GM19324 (cell line): ENCODE data around the gene MYOD1.

Experiments
- ATAC-seq: cut with Tn5 transposase; IDR thresholded peaks from one replicate; pipeline ENCODE4 v1.9.1; 2021; ENCODE audit warnings: mild to moderate bottlenecking, moderate library complexity; ENCODE audit not compliant: unreplicated experiment, low FRiP score

The MYOD1 gene

DNA sequence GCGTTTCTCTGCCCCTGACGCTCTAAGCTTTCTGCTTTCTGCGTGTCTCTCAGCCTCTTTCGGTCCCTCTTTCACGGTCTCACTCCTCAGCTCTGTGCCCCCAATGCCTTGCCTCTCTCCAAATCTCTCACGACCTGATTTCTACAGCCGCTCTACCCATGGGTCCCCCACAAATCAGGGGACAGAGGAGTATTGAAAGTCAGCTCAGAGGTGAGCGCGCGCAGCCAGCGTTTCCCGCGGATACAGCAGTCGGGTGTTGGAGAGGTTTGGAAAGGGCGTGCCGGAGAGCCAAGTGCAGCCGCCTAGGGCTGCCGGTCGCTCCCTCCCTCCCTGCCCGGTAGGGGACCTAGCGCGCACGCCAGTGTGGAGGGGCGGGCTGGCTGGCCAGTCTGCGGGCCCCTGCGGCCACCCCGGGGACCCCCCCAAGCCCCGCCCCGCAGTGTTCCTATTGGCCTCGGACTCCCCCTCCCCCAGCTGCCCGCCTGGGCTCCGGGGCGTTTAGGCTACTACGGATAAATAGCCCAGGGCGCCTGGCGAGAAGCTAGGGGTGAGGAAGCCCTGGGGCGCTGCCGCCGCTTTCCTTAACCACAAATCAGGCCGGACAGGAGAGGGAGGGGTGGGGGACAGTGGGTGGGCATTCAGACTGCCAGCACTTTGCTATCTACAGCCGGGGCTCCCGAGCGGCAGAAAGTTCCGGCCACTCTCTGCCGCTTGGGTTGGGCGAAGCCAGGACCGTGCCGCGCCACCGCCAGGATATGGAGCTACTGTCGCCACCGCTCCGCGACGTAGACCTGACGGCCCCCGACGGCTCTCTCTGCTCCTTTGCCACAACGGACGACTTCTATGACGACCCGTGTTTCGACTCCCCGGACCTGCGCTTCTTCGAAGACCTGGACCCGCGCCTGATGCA is at the start of gene MYOD1:
TSS of gene MYOD1 (plus strand) at position 544 of the 910 bp plus-strand sequence. CDS start at position 756, 212 bp downstream.
- no peak for ATAC-seq

DNA sequence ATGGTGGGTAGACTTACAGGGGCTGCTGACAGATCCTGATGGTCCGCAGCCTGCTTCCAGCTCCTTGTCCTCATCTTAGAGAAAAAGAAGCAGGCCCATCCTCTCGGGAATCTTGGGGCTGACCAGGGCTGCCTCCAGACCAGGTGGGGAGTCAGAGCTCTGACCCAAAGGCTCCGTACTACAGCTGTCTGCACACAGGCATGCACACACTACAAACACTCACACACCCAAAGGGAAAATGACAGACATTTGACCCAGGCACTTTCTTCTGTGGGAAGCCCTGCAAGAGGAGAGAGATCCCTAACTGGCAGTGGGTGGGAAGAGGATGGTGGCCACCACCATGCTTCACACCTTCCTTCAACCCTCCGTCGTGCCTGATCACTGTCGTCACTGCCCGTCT is 46.9 kb upstream of the MYOD1 start:
- ATAC-seq = no peak

DNA sequence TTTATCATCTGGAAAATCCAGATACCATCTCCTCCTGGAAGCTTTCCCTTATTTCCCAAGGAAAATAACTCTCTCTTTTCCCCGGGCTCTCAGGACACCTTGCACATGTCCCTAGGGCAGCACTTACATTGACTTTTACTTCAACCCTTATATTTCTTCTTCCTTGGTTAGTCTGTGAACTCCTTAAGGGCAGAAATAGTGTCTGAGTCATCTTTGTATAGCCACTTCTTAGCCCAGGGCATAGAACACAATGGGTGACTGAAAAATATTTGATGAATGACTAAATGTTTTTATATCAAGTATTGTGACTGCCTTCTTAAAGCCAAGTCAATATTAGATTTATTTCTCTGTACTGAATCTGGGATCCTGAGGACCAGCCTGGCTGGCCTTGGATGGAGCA is 45.4 kb upstream of the MYOD1 start:
- ATAC-seq = no peak

DNA sequence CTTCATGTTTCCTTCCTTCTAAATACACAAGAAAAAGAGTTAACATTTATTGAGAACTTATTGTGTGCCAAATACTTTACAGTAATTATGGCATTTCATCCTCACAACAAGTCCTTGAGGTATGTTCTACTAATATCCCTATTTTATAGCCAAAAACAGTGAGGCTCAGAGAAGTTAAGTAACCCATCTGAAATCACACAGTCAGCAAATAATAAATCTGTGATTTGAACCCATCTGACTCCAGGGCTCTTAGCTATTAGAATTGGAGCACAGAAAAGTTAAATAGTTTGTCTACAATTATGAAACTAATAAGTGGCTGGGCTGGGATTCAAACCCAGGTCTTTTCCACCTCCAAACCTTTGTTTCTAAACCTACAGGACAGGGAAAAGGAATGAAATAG is 36.5 kb upstream of the MYOD1 start:
- ATAC-seq = no peak

DNA sequence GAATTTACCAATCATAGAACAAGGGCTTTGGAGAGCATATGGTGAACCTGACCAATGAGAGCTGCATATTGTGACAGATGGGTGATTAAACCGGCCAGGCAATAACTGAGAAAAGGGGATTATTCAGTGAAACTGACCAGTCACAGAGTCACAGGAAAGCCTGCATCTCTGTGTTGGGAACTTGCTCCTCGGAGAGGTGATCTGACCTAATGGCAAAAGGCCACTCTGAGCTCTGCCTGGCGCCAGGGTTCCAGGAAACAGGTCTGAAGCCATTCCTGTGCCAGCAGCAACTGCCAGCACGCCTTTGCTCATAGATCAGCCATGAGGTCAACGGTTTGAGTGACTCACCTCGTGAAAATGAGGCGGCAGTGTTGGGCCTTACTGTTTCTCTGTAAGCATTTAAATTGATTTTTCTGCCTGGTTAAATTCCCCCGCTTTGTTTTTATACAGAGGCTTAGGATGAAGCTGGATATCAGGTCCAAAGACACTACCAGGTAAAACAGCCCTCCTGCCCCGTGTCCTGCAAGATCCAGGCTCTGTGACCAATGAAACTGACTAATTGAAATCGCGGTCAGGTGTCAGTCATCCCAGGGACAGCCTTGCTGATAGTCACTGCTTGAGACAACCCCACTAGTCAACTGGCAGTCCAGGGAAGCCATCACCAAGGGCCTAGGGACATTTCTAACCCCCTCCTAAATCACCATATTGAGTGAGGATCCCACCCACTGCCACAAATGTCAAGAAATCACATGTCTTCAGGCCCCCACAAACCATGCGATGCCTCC is 35.8 kb upstream of the MYOD1 start:
- ATAC-seq = no peak

DNA sequence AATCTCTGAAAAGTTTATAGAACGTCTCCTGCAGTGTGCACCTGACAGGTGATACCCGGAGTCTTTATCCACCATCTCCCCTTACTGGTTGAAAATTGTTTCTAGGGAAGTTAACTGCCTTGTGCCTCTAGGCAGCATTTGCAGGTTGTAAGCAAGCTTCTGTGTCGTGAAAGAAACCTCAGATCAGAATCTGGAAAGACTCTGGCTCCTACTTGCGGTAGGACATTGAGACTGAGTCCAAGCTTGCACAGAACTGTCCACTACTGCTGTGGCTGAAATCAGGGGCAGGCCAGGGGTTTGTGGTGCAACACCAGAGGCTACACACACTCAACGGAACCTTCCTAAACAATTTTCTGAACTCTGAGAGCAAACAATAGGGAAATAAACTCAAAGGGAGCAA is 34.8 kb upstream of the MYOD1 start:
- ATAC-seq = no peak

DNA sequence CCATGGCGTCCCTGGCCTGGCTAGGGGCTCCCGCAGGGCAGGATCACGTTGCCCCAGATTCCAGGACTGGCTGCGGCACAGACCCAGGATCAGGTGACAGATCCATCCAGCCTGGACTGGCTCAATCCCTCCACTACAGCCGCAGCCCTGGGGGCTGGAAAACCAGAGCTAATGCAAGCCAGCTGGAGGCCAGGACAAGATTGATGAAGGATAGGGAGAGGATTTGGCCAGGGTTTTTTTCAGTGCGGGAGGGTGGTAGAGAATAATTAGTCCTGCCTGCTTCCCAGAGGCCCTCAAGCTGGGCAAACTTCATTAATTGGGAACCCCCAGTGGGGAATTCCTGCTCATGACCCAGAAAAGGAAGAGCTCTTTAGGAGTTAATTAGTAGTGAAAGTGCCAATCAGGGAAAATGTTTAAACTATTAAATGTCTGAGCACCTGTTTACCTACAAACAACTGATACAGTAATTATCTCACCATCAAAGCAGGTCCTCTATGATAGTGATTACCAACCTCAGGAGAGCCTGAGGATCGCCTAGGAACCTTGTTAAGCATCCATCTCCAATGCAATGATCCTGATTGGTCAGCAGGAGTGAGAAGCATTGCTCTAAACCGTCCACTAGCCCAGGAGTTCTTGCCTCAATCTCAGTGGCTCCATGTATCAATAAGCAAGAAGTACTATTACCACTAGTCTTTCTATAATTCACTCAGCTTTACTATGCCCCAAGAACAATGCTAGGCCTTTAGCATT is 33.0 kb upstream of the MYOD1 start:
- no peak for ATAC-seq

DNA sequence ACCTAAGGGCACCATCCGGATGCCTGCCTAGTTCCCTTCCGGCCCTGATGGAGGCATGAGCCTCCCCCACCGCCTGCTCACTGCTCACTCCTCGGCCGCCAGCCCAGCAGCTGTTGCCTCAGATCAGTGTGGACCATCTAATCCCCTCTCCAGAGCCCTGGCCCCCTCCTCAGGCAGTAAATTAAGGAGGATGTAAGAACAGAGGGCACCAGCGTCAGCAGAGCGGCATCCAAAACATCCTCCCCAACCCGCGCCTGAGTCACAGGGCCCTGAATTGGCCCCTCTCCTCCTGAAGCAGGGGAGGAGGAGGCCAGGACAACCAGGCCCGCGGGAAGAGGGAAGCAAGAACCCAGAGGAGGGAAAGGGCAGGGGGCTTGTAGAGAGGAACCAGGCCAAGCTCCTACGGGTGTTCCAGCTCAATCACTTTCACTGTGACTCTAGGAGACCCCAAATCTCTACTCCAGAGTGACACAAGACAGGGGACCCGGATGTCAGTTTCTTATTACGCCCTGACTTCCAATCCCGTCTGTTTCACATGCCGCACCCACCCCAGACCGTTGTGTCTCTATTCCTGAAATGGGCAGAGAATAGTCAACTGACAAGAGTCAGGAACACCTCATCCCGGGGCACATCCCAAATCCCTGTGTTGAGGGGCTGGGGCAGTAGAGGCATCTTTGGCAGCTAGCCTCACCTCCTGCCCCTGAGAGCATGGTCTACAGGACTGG is 31.3 kb upstream of the MYOD1 start:
- no peak for ATAC-seq

DNA sequence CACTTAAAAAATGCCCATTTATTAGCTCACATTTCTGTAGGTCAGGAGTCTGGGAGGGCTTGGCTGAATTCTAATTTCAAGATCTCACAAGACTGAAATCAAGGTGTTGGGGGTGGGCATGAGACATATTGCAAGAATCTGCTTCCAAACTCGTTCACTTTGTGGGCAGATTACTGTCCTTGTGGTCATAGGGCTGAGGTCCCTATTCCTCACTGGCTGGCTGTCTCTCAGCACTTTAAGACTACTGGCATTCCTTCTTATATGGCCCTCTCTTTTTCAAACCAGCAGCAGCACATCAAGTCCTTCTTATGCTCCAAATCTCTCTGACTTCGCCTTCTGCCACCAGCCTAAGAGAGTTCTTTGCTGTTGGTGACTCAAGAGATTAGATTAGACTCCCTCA is 27.8 kb upstream of the MYOD1 start:
- no peak for ATAC-seq

DNA sequence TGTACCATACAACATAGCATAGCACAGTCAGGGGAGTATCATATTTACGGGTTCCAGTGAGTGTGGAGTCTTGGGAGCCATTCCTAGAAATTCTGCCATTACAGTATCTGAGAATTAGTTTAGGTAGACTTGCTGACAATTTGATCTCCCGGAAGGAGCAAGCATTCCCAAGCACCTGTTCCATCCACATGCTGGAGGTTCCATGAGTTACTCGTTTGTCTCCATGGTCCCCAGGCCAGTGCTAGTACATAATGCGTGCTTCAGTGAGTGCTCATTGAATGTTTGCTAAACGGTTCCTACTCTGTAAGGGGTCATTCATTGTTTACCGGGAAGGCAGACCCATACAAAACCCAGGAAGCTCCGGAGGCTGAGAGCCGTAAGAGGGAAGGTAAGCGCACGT is 27.4 kb upstream of the MYOD1 start:
- ATAC-seq = no peak

DNA sequence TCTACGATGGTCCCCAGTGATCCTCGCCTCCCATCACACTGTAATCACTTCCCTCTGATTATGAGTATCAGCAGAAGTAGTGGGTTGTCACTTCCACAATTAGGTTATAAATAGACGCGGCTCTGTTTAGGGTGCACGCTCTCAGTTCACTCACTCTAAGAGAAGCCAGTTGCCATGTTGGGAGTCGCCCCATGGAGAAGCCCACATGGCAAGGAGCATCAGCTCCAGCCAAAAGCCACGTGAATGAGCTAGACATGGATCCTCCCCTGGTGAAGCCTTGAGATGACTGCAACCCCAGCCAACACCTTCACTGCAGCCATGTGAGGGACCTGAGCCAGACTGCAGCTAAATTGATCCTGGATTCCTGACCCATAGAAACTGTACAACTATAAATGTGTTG is 26.4 kb upstream of the MYOD1 start:
- ATAC-seq = no peak

DNA sequence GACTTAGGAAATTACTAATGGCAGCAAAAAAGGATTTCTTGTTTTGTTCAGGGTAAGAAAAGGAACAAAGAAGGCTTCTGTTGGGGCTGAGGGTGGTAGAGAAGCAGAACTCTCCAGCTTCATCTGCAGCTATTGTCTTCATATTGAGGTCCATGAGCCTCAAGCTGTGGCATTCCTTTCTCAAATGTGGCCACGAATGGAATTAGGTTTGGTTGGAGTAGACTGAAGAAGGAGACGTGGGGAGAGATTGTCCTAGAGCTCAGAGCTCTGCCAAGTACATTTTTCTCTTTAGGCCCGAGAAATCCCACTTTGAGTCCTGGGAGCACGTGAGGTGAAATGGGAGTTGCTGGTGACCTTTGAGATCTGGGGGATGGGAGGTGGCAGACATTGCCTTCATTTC is 25.8 kb upstream of the MYOD1 start:
- no peak for ATAC-seq

DNA sequence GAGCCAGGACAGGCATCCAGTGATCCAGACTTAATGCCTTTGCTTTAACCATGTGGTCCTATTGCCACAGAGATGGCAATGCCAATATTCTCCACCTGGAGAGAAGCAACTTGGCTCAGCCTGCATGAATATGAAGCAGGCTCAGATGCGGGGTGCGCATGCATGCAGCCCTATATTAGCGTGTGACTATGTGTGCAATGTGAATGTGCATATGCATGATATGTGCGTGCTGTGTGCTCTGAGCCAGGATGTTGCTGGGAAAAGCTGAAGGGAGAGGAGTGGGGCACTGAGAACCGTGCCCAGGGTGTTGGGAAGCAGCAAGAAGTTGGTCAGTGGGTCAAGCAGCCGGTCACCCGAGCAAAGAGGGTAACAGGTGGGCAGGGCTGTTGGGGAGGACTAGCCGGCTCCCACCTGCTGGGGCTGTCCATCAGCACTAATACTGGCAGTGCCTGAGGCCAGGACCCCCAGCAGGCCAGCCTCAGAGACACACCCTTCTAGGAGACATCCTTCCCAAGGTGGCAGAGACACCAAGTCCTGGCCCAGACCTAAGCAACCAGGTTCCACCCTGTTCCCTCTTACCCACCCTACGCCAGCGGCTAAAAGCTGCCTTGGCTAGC is 24.8 kb upstream of the MYOD1 start:
- no peak for ATAC-seq

DNA sequence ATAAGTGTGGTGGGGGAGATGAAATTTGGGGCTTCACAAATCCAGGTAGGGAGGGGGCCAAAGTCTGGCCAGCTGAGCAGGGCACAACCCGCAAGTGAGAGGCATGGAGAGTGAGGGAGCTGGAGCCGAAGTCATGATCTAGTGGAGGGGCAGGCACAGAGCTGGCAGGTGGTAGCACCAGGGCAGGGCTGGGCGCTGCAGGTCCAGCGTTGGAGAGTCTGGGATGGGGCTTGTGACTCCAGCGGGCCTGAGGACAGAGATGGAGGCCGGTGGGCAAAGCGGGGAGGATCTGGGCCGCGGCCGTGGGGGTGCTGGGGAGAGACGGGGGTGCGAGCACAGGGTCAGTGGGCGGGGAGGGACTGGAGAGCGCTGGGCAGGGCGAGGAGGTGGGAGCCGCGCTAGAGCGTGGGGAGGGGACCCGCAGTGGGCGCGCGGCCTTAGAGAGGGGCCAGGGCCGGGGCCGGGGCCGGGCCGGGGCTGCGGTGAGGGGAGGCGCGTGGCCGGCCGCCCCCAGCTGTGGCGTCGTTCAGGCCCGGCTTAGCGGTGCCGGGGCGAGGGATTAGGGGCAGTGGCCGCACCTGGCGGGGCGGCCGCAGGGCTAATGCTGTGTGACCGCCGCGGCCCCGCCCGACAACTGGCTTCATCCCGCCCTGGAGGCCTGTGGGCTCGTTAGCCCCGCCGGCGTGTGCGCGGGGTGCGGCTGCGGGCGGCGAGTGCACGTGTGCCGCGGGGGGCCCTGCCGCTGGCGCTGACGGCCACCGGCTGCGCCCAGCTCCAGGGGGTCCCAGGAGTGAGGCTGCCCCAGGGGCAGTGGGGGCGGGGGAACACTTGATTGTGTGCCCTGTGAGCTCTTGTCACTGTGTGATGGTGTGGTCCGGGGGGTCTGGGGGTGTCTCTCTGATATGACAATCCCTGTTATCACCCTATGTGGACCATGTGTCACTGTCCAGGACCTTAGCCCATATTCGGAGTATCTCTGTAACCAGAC is 23.6 kb upstream of the MYOD1 start:
- ATAC-seq = no peak

DNA sequence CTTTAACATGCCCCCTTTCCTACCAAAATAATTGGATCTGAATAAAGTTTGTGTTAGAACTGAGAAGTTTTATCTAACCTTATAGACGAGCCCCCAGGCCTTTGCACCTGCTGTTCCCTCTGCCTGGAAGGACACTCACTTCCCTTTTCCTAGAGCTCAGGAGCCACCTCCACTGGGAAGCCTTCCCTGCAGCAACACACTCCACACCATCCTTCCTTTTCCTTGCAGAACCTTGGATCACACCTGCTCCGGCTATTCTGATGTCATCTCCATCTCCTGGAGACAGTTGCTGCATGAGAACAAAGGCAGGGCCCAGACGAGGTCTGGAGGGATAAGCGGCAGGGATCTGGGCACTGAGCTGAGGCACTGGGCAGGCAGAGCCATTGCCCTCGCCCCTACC is 22.6 kb upstream of the MYOD1 start:
- no peak for ATAC-seq

DNA sequence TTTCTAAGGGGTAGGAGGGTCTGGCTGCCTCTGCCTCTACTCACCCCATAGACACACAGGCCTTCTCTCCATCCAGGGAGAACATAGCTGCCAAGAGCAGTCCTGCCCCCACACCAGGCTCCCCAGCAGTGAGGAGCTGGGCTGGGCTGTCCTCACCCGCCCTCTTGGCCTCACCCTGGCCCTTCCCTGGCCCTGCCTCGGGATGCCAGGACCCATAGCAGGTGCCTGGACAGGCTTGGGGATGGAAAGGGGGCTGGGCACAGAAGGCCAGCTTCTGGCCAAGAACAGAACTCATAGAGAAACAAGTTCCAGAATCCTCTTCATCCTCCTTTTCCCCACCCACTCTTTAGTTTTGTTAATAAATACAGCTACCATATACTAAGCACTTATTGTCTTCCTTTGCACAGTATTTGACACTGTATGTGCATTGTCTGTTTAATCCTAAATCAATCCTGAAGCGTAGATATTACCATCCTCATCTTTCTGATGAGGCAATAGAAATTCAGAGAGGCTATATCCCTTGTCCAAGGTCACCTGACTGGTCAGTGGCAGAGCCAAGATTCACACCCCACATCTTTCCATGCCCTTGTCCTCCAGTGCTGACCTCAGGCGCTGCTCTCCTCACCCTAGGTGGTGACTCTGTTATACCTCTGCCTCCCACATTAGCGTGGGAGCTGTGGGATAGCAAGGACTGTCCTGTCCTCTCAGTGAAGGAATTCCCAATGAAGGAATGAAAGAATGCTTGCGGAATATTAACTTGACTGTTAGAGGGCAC is 22.0 kb upstream of the MYOD1 start:
- no peak for ATAC-seq

DNA sequence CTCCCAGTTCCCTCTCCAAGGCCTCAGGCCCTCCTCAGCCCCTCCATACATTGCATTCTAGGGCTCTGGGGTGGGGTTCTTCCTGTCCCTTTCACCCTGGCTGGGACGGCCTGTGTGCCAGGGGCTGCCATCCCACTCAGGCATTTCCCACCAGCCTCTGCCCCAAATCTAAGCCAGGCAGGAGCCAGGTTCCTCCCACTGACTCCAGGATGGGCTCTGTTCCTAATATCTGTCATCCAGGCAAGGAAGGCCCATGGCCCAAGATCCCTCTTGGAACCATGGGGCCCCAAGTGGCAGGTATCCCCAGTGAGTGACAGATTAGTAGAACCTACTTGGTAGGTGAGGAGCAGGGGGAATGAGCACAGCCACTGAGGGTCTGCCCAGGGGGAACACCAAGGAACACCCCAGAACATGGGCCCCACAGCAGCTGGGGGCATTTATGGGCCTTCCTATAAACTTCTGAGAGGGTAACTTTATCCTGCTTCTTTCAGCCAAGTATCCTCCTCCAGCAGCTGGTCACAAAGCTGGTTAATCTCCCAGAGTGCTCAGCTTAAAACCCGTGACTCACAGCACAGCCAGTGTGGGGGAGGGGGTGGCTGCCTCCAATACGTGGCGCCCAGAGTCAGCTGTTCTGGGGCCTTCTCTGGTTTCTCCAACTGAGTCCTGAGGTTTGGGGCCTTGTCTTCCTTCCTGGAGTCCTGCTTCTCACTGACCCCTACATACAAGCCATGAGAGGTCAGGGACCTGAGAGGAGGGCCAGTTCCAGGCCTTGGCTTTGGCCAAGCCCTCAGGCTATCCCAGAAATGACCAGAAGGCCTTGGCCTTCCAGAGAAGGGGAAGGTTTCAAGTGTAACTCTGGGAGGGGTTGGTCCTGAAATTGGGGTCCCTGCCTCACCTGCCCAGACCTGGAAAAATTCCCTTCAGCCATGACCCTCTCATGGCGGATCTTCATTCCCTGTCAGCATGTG is 19.9 kb upstream of the MYOD1 start:
- no peak for ATAC-seq
